Ascending aorta (tissue), 2 donors: Measurements from ENCODE around the gene APP. TPM values are rescaled to one million over a fixed set of nuclear protein-coding genes. Genes with fewer than 3 reads are reported as not detected.

ENCODE experiments used
- DNase-seq, 2 donors: peaks; one replicate each; pipeline ENCODE4 v3.0.0-alpha.2; 2019; ENCODE audit warnings: low spot score in 2 of 2
- H3K27ac ChIP-seq, 2 donors: fragments of 200-600 bp; sonication (generic); one replicate each; pipeline ENCODE4 v1.5.1; 2016 to 2017; ENCODE audit warnings: mild to moderate bottlenecking in 1 of 2
- H3K27me3 ChIP-seq: fragments of 200-600 bp; sonication (generic); one replicate; pipeline ENCODE4 v1.5.1; 2017
- H3K36me3 ChIP-seq, 2 donors: fragments of 200-600 bp; sonication (generic); one replicate each; pipeline ENCODE4 v1.5.1; 2016
- H3K4me1 ChIP-seq, 2 donors: fragments of 200-600 bp; sonication (generic); one replicate each; pipeline ENCODE4 v1.5.1; 2016 to 2017; ENCODE audit warnings: mild to moderate bottlenecking in 1 of 2
- H3K4me3 ChIP-seq, 2 donors: fragments of 200-600 bp; sonication (generic); one replicate each; pipeline ENCODE4 v1.5.1; 2016 to 2017; ENCODE audit warnings: mild to moderate bottlenecking in 1 of 2
- H3K9me3 ChIP-seq, 2 donors: fragments of 200-600 bp; sonication (generic); one replicate each; pipeline ENCODE4 v1.5.1; 2016
- CTCF ChIP-seq, 3 experiments: fragments of 200-600 bp in 2 of 3; fragments of 450-650 bp in 1 of 3; sonication (generic) in 2 of 3; IDR thresholded peaks; one replicate each; pipeline ENCODE4 v1.5.1; 2016 to 2019; ENCODE audit warnings: antibody characterized with exemption in 3 of 3, mild to moderate bottlenecking in 1 of 3, moderate library complexity in 1 of 3
- intact Hi-C: fragments of 100-400 bp; cut with DNase I; formaldehyde crosslinking; loops from one replicate; pipeline ENCODE4 v1.15.1; 2023
- total RNA-seq: library from RNA; depleted of rRNA; stranded (reverse); fragments of >200 nt; gene quantifications from one replicate; pipeline ENCODE4 v1.1.0, GENCODE V29; 2016

Gene APP
- total RNA-seq, 1 donor from 2014 or later: 350 TPM

DNA sequence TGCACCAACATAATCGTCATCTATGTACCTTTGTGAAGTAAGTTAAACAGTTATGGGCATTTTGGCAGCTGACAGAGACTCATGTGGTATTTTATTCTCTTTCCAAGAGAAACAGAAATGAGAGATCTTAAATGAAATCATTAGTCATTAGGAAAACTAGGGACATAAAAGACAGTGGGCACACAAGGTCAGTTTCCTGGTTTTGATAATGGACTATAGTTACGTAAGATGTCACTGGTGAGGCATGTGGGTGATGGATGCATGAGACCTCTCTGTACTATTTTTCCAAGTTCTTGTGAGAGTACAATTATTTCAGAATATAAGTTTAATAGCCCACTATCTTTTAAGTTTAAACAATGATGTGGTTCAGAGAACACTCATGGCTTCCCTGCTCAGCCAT, 216.9 kb downstream of the APP start:
- TF ChIP-seq CTCF (IDR thresholded peaks at IDR 0.05): no peak
- peak overlapping the region in 1 of 2 donors; percentile 44 for H3K27ac ChIP-seq
- H3K9me3 ChIP-seq: no peaks in the 10 kb centered on the region
- peaks cover 0 to 6% of the 10 kb centered on the region in 2 donors for H3K36me3 ChIP-seq
- intact Hi-C loops: no loop called here
- no peaks in the 10 kb centered on the region for H3K27me3 ChIP-seq
- H3K4me3 ChIP-seq: no peak overlapping the region
- H3K4me1 ChIP-seq: peaks cover 0 to 7% of the 10 kb centered on the region in 2 donors
- no peak for DNase-seq

- Histone ChIP-seq H3K27ac (peak overlapping the region in 1 of 2 donors; percentile 44), H3K9me3 (no peaks in the 10 kb centered on the region), H3K36me3 (peaks cover 0 to 6% of the 10 kb centered on the region in 2 donors), H3K4me1 (peaks cover 0 to 7% of the 10 kb centered on the region in 2 donors), H3K4me3 (no peak overlapping the region), H3K27me3 (no peaks in the 10 kb centered on the region)
- no peak for DNase-seq
- TF ChIP-seq CTCF (IDR thresholded peaks at IDR 0.05): no peak
- intact Hi-C loops: no loop called here
Observed at GRCh38 chr21:25953196-25953595, 217.4 kb downstream of the APP start.

DNA sequence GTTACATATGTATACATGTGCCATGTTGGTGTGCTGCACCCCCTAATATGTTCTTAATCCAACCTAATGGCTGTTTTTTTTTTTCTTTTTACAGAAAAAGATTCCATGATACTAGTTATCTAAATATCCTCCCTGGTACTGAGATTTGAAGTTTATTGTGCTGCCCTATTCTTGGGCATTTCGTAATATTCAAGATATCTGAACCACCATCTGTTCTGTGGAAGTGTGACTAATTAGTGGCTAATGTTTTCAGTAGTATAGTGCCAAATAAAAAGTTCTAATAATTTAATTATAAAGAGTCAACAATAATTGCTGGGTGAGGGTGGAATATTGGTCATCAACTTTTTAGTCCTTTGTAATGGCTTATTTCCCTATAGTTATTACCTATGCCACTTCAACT, 218.3 kb downstream of the APP start:
- no peaks in the 10 kb centered on the region for H3K27me3 ChIP-seq
- DNase-seq: no peak
- no peak for TF ChIP-seq CTCF (IDR thresholded peaks at IDR 0.05)
- H3K36me3 ChIP-seq: peaks cover 2 to 6% of the 10 kb centered on the region in 2 donors
- peaks cover 0 to 7% of the 10 kb centered on the region in 2 donors for H3K4me1 ChIP-seq
- peak overlapping the region in 1 of 2 donors; percentile 44 for H3K27ac ChIP-seq
- intact Hi-C loops: no loop called here
- no peaks in the 10 kb centered on the region for H3K9me3 ChIP-seq
- H3K4me3 ChIP-seq: no peak overlapping the region

DNA sequence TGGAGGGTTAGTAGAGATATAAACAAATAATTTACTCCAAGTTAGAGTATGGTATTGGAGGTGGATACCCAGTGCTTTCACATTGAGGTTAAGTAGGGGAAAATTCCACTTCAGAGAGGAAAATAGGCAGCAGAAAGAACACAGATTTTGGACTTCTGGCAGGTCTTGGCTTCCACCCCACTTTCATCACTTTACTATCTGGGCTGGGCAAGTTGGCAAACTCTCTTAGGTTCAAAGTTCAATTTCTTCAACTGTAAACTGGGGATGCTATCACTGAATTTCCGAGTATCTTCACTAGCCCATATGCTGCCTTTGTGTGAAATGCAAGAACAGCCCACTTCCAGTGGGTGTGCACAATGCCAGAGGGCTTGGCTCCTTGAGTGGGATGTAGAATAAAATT, 220.9 kb downstream of the APP start:
- no peak overlapping the region for H3K4me3 ChIP-seq
- intact Hi-C loops: no loop called here
- no peaks in the 10 kb centered on the region for H3K27me3 ChIP-seq
- peaks cover 3 to 5% of the 10 kb centered on the region in 2 donors for H3K36me3 ChIP-seq
- no peak for TF ChIP-seq CTCF (IDR thresholded peaks at IDR 0.05)
- H3K9me3 ChIP-seq: no peaks in the 10 kb centered on the region
- H3K27ac ChIP-seq: no peak overlapping the region
- no peak for DNase-seq
- H3K4me1 ChIP-seq: peaks cover 0 to 7% of the 10 kb centered on the region in 2 donors

DNA sequence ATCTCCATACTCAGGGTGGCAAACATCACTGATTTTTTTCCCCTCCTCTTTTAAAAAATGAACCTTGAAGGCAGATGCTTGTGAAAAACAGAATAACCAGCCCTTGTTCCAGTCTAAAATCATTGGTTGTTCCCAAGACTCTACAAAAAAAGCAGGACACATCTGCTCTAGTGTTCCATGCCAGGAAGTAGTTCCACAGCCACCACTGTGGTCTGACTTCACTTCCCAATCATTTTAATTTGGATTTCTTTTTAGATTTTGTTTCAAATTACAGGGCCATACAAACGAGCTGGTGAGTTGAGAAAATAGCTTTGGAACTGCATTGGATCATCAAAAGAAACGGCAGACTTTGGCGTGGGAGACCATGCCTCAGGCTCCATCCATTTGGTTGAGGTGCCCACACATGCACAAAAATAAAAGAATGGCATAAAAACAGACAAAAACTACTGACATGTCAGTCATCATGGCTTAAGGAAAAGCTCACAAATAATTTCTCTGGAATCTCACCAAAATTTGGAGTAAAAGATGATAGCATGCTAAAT, 225.8 kb downstream of the APP start:
- Histone ChIP-seq H3K9me3 (no peaks in the 10 kb centered on the region), H3K36me3 (peaks cover 3 to 5% of the 10 kb centered on the region in 2 donors), H3K4me3 (no peak overlapping the region), H3K27me3 (no peaks in the 10 kb centered on the region), H3K27ac (no peak overlapping the region), H3K4me1 (no peaks in the 10 kb centered on the region)
- intact Hi-C loops: no loop called here
- TF ChIP-seq CTCF (IDR thresholded peaks at IDR 0.05): no peak
- no peak for DNase-seq

- no peaks in the 10 kb centered on the region for H3K27me3 ChIP-seq
- no peak overlapping the region for H3K27ac ChIP-seq
- no peaks in the 10 kb centered on the region for H3K9me3 ChIP-seq
- intact Hi-C loops: no loop called here
- no peak overlapping the region for H3K4me3 ChIP-seq
- H3K36me3 ChIP-seq: peaks cover 3 to 5% of the 10 kb centered on the region in 2 donors
- no peak for DNase-seq
- no peak for TF ChIP-seq CTCF (IDR thresholded peaks at IDR 0.05)
- H3K4me1 ChIP-seq: peaks cover 0 to 2% of the 10 kb centered on the region in 2 donors
Observed at GRCh38 chr21:25944082-25944481, 226.5 kb downstream of the APP start.
